Measurements from ENCODE around the gene TMOD1.

GRCh38 chr9:97514531-97514930, 13.1 kb downstream of the TMOD1 start:
- TF ChIP-seq, protein P1, sequence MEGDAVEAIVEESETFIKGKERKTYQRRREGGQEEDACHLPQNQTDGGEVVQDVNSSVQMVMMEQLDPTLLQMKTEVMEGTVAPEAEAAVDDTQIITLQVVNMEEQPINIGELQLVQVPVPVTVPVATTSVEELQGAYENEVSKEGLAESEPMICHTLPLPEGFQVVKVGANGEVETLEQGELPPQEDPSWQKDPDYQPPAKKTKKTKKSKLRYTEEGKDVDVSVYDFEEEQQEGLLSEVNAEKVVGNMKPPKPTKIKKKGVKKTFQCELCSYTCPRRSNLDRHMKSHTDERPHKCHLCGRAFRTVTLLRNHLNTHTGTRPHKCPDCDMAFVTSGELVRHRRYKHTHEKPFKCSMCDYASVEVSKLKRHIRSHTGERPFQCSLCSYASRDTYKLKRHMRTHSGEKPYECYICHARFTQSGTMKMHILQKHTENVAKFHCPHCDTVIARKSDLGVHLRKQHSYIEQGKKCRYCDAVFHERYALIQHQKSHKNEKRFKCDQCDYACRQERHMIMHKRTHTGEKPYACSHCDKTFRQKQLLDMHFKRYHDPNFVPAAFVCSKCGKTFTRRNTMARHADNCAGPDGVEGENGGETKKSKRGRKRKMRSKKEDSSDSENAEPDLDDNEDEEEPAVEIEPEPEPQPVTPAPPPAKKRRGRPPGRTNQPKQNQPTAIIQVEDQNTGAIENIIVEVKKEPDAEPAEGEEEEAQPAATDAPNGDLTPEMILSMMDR (IDR thresholded peaks at IDR 0.05) = no peak
- TF ChIP-seq ZFX (IDR thresholded peaks at IDR 0.05; ENCODE audit: borderline replicate concordance) = no peak

All from 22Rv1 (cell line).